ENCODE results near the gene BMP4.
"Not testable (repeated sequence)": the region's sequence is repeated elsewhere in the genome, so short reads cannot be mapped to it uniquely, and the experiment has no call there.

BMP4 gene

GRCh38 chr14:53956427-53957201 lies at the start of gene BMP4:
BMP4 (minus strand) TSS chr14:53956825; CDS start chr14:53952222, 4,603 bp downstream.
- no peak for DNase-seq (ENCODE audit: low read depth in 2 of 2)

- DNase-seq (ENCODE audit: low read depth in 2 of 2): no peak
Observed at GRCh38 chr14:54003064-54003463, 46.4 kb upstream of the BMP4 start.

DNA sequence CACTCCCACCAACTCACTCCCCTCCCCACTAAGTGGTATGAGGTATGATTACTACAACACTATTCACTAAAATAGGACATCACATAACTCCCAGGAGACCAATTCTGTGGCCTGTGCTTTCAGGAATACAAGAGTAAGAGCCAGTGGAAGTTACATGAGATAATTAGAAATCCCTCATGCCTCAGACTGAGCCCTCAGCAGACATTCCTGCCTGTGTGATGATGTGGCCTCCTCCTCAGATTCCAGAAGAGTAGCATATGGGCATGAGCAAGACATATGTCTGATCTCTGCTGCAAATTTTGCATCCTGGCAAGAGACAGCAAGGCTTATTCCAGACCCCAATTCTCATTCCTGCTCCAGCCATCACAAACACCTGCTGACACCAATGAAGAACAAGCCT lies 46.0 kb upstream of the BMP4 start:
- DNase-seq (ENCODE audit: low read depth in 2 of 2): no peak

- DNase-seq (ENCODE audit: low read depth in 2 of 2): no peak
Observed at GRCh38 chr14:54001189-54001878, 44.7 kb upstream of the BMP4 start.

- no peak for DNase-seq (ENCODE audit: low read depth in 2 of 2)
Observed at GRCh38 chr14:54000341-54000811, 43.8 kb upstream of the BMP4 start.

- no peak for DNase-seq (ENCODE audit: low read depth in 2 of 2)
Observed at GRCh38 chr14:53999061-53999488, 42.5 kb upstream of the BMP4 start.

GRCh38 chr14:53996041-53996440 lies 39.4 kb upstream of the BMP4 start:
- no peak for DNase-seq (ENCODE audit: low read depth in 2 of 2)

DNA sequence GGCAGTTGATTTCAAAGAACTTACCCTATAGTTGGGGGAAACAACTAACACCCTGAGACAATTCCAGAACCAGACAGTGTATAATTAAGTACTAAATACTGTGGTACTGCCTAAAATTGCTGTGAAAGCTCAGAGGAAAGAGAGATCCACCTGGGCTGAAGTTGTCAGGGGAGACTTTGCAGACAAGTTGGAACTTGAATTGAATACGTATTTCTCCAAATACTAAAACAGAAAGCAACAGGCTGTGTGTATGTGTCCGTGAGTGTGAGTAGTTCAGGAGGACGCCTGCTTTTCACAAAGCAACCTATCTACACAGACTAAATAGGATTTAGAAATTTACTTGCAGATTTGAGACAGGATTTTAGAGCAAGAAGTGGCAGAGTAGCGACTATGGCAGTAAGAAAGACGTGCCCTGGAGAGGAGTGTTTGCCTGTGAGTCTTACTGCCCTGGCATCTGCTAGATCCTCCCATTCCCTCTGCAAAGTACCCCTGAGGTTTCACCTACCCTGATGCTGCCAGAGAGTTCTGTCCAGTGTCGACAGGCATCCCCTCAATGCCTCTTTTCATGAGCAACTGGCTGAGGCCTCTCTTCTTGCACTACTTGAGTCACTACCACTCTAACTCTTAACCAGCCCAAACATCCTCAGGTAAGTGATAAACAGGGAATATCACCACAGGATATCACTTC lies 37.4 kb upstream of the BMP4 start:
- DNase-seq (ENCODE audit: low read depth in 2 of 2): no peak

DNA sequence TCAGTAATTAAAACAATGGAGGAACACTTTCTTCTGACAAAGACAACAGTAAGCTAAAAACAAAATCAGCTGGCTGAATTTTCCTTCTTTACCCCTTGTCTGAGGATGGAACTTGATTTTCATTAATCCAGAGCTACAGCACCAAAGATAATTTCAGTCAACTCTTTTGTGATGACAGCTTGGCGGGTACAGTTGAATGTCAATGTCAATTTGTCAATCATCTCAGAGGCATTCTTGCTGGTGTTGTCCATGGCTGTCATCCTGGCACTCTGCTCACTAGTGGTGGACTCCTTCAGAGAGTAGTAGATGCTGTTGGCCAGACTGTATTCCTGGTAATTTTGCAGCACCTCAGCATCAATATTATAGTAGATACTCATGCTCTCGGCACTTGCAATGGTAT lies 34.4 kb upstream of the BMP4 start:
- DNase-seq (ENCODE audit: low read depth in 2 of 2): no peak

- not testable (repeated sequence) for DNase-seq (ENCODE audit: low read depth in 2 of 2)
Observed at GRCh38 chr14:53986718-53987117, 30.1 kb upstream of the BMP4 start.

DNA sequence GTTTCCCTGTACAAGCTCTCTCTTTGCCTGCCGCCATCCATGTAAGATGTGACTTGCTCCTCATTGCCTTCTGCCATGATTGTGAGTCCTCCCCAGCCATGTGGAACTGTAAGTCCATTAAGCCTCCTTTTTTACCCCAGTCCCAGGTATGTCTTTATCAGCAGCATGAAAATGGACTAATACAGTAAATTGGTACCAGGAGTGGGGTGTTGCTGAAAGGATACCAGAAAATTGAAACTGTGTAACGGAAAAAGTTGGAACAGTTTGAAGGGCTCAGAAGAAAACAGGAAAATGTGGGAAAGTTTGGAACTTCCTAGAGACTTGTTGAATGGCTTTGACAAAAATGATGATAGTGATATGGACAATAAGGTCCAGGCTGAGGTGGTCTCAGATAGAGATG lies 28.3 kb upstream of the BMP4 start:
- not testable (repeated sequence) for DNase-seq (ENCODE audit: low read depth in 2 of 2)

- DNase-seq (ENCODE audit: low read depth in 2 of 2): no peak
Observed at GRCh38 chr14:53983112-53983511, 26.5 kb upstream of the BMP4 start.

GRCh38 chr14:53982546-53982945 lies 25.9 kb upstream of the BMP4 start:
- DNase-seq (ENCODE audit: low read depth in 2 of 2): no peak

- DNase-seq (ENCODE audit: low read depth in 2 of 2): no peak
Observed at GRCh38 chr14:53979747-53980642, 23.4 kb upstream of the BMP4 start.

DNA sequence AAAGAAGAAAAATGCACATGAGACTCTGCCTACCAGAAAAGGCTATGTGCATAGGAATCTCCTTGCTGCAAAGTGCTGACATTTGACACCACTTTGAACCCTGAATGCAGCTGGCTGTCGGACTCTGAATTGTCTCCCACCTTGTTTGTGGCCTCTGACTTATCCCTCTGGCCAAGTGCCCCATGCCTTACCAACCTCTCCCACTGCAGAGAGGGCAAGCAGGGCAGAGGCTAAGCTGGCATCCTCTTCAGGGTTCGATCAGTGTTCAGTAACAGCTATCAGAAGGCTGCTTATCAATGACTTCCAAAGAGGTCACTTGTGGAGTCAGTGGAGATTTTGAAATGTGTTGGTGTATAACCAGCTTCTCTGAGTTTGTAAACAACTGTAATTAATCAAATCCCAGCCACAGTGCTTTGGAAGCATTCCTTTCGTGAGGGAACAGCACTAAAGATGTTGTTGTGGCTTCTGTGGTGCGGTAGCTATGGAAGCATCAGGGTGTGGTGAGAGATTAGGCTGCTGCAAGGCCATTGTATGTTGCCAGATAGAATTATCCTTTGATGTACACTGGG lies 22.6 kb upstream of the BMP4 start:
- no peak for DNase-seq (ENCODE audit: low read depth in 2 of 2)

- DNase-seq (ENCODE audit: low read depth in 2 of 2): no peak
Observed at GRCh38 chr14:53978194-53978593, 21.6 kb upstream of the BMP4 start.

GRCh38 chr14:53975444-53975843 lies 18.8 kb upstream of the BMP4 start:
- DNase-seq (ENCODE audit: low read depth in 2 of 2): no peak

DNA sequence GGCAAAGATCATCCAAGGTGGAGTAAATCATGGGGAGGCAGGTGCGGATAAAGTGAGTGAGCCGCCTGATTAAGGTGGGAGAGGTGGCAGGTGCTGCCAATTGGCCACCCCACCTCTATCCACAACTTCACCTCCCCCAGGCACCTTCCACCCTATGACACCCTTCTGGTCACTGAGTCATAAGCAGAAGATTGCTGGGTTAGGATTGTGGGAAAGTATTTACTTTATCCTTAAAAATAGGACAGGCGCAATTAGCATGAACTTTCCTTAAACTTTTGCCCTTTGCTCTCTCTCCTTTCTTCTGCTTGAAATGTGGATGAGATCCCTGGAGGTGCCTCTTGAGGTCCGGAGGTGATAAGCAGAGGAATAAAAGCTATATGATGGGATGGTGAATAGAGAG lies 14.9 kb upstream of the BMP4 start:
- no peak for DNase-seq (ENCODE audit: low read depth in 2 of 2)

DNA sequence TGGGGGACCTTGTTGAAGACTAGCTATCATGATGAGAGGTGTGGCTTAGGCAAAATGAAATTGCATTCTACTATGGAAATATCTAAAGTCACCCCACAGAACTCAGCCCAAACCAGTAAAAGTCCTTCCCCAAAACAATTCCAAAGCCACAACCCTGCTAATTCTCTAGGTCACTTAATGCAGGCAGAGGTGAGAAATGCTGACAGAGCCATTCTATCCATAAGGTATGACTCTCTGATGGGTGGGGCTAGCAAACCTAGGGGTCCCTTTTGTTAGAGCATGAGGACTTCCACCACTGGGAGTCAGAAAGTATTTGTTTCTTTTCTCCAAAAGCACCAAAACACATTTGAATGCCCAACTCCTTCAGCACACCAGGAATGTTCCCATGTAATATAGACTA lies 12.7 kb upstream of the BMP4 start:
- DNase-seq (ENCODE audit: low read depth in 2 of 2): no peak

DNA sequence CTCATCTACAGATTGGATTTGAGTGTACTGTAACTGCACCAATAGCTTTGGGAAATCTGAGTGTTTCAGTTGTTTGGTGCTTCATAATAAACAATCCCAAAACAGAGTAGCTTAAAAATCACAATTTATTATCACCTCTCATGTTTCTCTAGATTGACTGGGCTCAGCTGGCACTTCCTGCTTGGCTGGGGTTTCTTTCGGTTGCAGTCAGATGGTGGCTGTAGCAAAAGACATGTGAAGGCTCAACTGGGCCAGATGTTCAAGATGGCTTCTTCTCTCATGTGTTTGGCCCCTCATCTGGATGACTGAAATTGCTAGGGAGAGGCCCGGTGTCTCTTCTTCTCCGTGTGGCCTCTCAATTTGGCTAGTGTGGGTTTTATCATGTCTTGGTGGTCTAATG lies 12.1 kb upstream of the BMP4 start:
- no peak for DNase-seq (ENCODE audit: low read depth in 2 of 2)

DNA sequence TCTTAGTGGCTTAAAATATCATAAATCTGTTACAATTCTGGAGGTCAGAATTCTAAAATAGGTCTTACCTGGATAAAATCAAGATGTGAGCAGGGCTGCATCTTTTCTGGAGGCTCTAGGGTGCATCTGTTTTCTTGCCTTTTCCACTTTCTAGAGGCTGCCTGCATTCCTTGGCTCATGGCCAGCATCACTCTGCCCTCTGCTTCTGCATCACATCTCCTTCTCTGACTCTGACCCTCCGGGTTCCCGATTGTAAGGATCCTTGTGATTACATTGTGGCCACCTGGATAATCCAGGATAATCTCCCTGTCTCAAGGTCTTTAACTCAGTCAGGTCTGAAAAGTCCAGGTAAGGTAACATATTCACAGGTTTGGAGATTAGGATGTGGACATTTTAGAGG lies 11.0 kb upstream of the BMP4 start:
- DNase-seq (ENCODE audit: low read depth in 2 of 2): no peak
